Stimulated activated CD4-positive, alpha-beta T cell treated with anti-CD3 and anti-CD28 coated beads, Interleukin-2, amount 100 ng/mL, for 48 hours (primary cell): ENCODE data around the gene ATP5PD.
"Not testable (repeated sequence)": the region's sequence is repeated elsewhere in the genome, so short reads cannot be mapped to it uniquely, and the experiment has no call there.

Experiments used
- DNase-seq, 2 donors: peaks; one replicate each; pipeline ENCODE4 v3.0.0-alpha.2; 2020

ATP5PD gene

GRCh38 chr17:75019146-75019545, 27.6 kb downstream of the ATP5PD start:
- DNase-seq, result no peak

GRCh38 chr17:75013092-75013559, 33.6 kb downstream of the ATP5PD start:
- DNase-seq, result no peak

- DNase-seq, result peak; percentile 77 to 81
Observed at GRCh38 chr17:75012346-75013091, 34.2 kb downstream of the ATP5PD start, which contains the start of gene MRPL58. Gene MRPL58, plus strand, starts transcription at chr17:75012670. Its CDS starts 17 bp downstream, at chr17:75012687.

GRCh38 chr17:75012096-75012345, 34.7 kb downstream of the ATP5PD start:
- DNase-seq, result no peak

GRCh38 chr17:75011401-75012095, 35.2 kb downstream of the ATP5PD start:
- DNase-seq, result no peak

GRCh38 chr17:75010683-75011400, 35.9 kb downstream of the ATP5PD start:
- DNase-seq, result peak in 1 of 2 donors; percentile 18

GRCh38 chr17:75009139-75009724, 37.5 kb downstream of the ATP5PD start:
- no peak for DNase-seq

GRCh38 chr17:75008373-75008772, 38.4 kb downstream of the ATP5PD start:
- no peak for DNase-seq

- no peak for DNase-seq
Observed at GRCh38 chr17:75006653-75007052, 40.1 kb downstream of the ATP5PD start.

- DNase-seq, result not testable (repeated sequence)
Observed at GRCh38 chr17:75006084-75006483, 40.7 kb downstream of the ATP5PD start.

- DNase-seq, result no peak
Observed at GRCh38 chr17:75005291-75005690, 41.5 kb downstream of the ATP5PD start.

- no peak for DNase-seq
Observed at GRCh38 chr17:75004371-75004770, 42.4 kb downstream of the ATP5PD start.

- DNase-seq, result no peak
Observed at GRCh38 chr17:75003957-75004355, 42.8 kb downstream of the ATP5PD start.

GRCh38 chr17:75003070-75003956, 43.5 kb downstream of the ATP5PD start:
- no peak for DNase-seq

GRCh38 chr17:75001915-75002843, 44.6 kb downstream of the ATP5PD start:
- DNase-seq, result no peak

- no peak for DNase-seq
Observed at GRCh38 chr17:74999523-74999922, 47.2 kb downstream of the ATP5PD start.

- DNase-seq, result no peak
Observed at GRCh38 chr17:74998783-74999182, 48.0 kb downstream of the ATP5PD start.

GRCh38 chr17:74995847-74996246, 50.9 kb downstream of the ATP5PD start:
- no peak for DNase-seq

GRCh38 chr17:74994440-74994839, 52.3 kb downstream of the ATP5PD start:
- DNase-seq, result no peak

- DNase-seq, result no peak
Observed at GRCh38 chr17:74992223-74992622, 54.5 kb downstream of the ATP5PD start.

GRCh38 chr17:74990581-74991105, 56.1 kb downstream of the ATP5PD start:
- no peak for DNase-seq
